ENCODE results near the gene GRIP1.

- TF ChIP-seq, protein P1, sequence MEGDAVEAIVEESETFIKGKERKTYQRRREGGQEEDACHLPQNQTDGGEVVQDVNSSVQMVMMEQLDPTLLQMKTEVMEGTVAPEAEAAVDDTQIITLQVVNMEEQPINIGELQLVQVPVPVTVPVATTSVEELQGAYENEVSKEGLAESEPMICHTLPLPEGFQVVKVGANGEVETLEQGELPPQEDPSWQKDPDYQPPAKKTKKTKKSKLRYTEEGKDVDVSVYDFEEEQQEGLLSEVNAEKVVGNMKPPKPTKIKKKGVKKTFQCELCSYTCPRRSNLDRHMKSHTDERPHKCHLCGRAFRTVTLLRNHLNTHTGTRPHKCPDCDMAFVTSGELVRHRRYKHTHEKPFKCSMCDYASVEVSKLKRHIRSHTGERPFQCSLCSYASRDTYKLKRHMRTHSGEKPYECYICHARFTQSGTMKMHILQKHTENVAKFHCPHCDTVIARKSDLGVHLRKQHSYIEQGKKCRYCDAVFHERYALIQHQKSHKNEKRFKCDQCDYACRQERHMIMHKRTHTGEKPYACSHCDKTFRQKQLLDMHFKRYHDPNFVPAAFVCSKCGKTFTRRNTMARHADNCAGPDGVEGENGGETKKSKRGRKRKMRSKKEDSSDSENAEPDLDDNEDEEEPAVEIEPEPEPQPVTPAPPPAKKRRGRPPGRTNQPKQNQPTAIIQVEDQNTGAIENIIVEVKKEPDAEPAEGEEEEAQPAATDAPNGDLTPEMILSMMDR (IDR thresholded peaks at IDR 0.05; ENCODE audit: low read depth, low read length, poor library complexity, severe bottlenecking): no peak
- no peak for TF ChIP-seq EZH2phosphoT487 (IDR thresholded peaks at IDR 0.05; ENCODE audit: borderline replicate concordance, low read length)
These were observed 327.6 kb downstream of the GRIP1 start for GRCh38 chr12:66351301-66351700.
